H9 (cell line): Measurements from ENCODE around the gene SCRG1. TPM values are rescaled to one million over a fixed set of nuclear protein-coding genes. Genes with fewer than 3 reads are reported as not detected.

ENCODE experiments used
- DNase-seq: peaks from one replicate; pipeline ENCODE4 v3.0.0-alpha.2; 2017
- H2AFZ ChIP-seq: one replicate; pipeline ENCODE4 v1.6.1; 2013; ENCODE audit warnings: mild to moderate bottlenecking, low read length, control low read depth, moderate library complexity
- H2AK5ac ChIP-seq: 2 replicates; pipeline ENCODE4 v1.6.1; 2013; ENCODE audit warnings: low read length, control low read depth, mixed read lengths; ENCODE audit not compliant: insufficient read length
- H2BK120ac ChIP-seq: one replicate; pipeline ENCODE4 v1.6.1; 2013; ENCODE audit warnings: low read depth, mild to moderate bottlenecking, low read length, control low read depth, inconsistent platforms; ENCODE audit not compliant: poor library complexity, severe bottlenecking
- H2BK12ac ChIP-seq: 2 replicates; pipeline ENCODE4 v1.6.1; 2013; ENCODE audit warnings: low read length, control low read depth, mixed read lengths, low read depth; ENCODE audit not compliant: insufficient read length
- H2BK15ac ChIP-seq: 2 replicates; pipeline ENCODE4 v1.6.1; 2013; ENCODE audit warnings: low read depth, low read length, control low read depth
- H2BK20ac ChIP-seq: one replicate; pipeline ENCODE4 v1.6.1; 2013; ENCODE audit warnings: low read depth, mild to moderate bottlenecking, low read length, control low read depth, inconsistent platforms; ENCODE audit not compliant: poor library complexity, severe bottlenecking
- H2BK5ac ChIP-seq: 2 replicates; pipeline ENCODE4 v1.6.1; 2013; ENCODE audit warnings: low read length, control low read depth, mixed read lengths; ENCODE audit not compliant: insufficient read length
- H3K14ac ChIP-seq: 2 replicates; pipeline ENCODE4 v1.6.1; 2013; ENCODE audit warnings: low read length, control low read depth; ENCODE audit not compliant: insufficient read depth
- H3K18ac ChIP-seq: 2 replicates; pipeline ENCODE4 v1.6.1; 2013; ENCODE audit warnings: low read depth, mild to moderate bottlenecking, mixed read lengths, low read length, control low read depth; ENCODE audit not compliant: insufficient read length
- H3K23ac ChIP-seq: 2 replicates; pipeline ENCODE4 v1.6.1; 2013; ENCODE audit warnings: low read length, control low read depth, mixed read lengths, low read depth; ENCODE audit not compliant: insufficient read length
- H3K23me2 ChIP-seq: 2 replicates; pipeline ENCODE4 v1.6.1; 2013; ENCODE audit warnings: low read depth, mild to moderate bottlenecking, mixed read lengths, low read length, control low read depth; ENCODE audit not compliant: insufficient read length, poor library complexity, severe bottlenecking
- H3K27ac ChIP-seq: 2 replicates; pipeline ENCODE4 v1.5.1; 2013; ENCODE audit warnings: low read length, control low read depth, mixed read lengths, low read depth; ENCODE audit not compliant: insufficient read length
- H3K27me3 ChIP-seq: 2 replicates; pipeline ENCODE4 v1.6.1; 2013; ENCODE audit warnings: low read length, control low read depth, inconsistent platforms; ENCODE audit not compliant: insufficient read depth
- H3K4ac ChIP-seq: 2 replicates; pipeline ENCODE4 v1.6.1; 2013; ENCODE audit warnings: low read depth, mild to moderate bottlenecking, control low read depth, inconsistent platforms, low read length, moderate library complexity
- H3K4me1 ChIP-seq: 2 replicates; pipeline ENCODE4 v1.6.1; 2013; ENCODE audit warnings: low read length, control low read depth, inconsistent platforms; ENCODE audit not compliant: insufficient read depth
- H3K4me2 ChIP-seq: 2 replicates; pipeline ENCODE4 v1.6.1; 2013; ENCODE audit warnings: low read length, control low read depth, mixed read lengths; ENCODE audit not compliant: insufficient read length, insufficient read depth
- H3K56ac ChIP-seq: 2 replicates; pipeline ENCODE4 v1.6.1; 2013; ENCODE audit warnings: low read depth, mild to moderate bottlenecking, mixed read lengths, low read length, control low read depth; ENCODE audit not compliant: insufficient read length
- H3K79me1 ChIP-seq: 2 replicates; pipeline ENCODE4 v1.6.1; 2013; ENCODE audit warnings: low read depth, mild to moderate bottlenecking, moderate library complexity, low read length, control low read depth, inconsistent platforms; ENCODE audit not compliant: insufficient read depth, poor library complexity, severe bottlenecking
- H3K79me2 ChIP-seq: 2 replicates; pipeline ENCODE4 v1.6.1; 2013; ENCODE audit warnings: low read length, control low read depth, inconsistent platforms; ENCODE audit not compliant: insufficient read depth
- H3K9ac ChIP-seq: 2 replicates; pipeline ENCODE4 v1.6.1; 2013; ENCODE audit warnings: low read length, control low read depth, mixed read lengths; ENCODE audit not compliant: insufficient read length; ENCODE audit errors: extremely low read depth
- H3K9me3 ChIP-seq: one replicate; pipeline ENCODE4 v1.6.1; 2013; ENCODE audit warnings: low read depth, low read length, inconsistent platforms; ENCODE audit not compliant: control insufficient read depth
- H3T11ph ChIP-seq: one replicate; pipeline ENCODE4 v1.6.1; 2013; ENCODE audit warnings: mild to moderate bottlenecking, low read length, control low read depth, inconsistent platforms
- H4K20me1 ChIP-seq: one replicate; pipeline ENCODE4 v1.6.1; 2013; ENCODE audit not compliant: control insufficient read depth, insufficient read length, insufficient read depth
- H4K5ac ChIP-seq: 2 replicates; pipeline ENCODE4 v1.6.1; 2013; ENCODE audit warnings: low read depth, mild to moderate bottlenecking, mixed read lengths, low read length, control low read depth; ENCODE audit not compliant: insufficient read length
- H4K8ac ChIP-seq: replicated peaks from 2 replicates; pipeline ENCODE4 v1.6.1; 2013; ENCODE audit warnings: low read length, control low read depth, mixed read lengths, low read depth; ENCODE audit not compliant: insufficient read length
- H4K91ac ChIP-seq: 2 replicates; pipeline ENCODE4 v1.6.1; 2013; ENCODE audit warnings: low read depth, mild to moderate bottlenecking, moderate library complexity, mixed read lengths, low read length, control low read depth; ENCODE audit not compliant: insufficient read length
- H3K27ac Mint-ChIP-seq, 3 experiments: 2 replicates in 2 of 3; 3 replicates in 1 of 3; pipeline ENCODE4 v1.8.0; 2020 to 2021; ENCODE audit warnings: mixed read lengths in 3 of 3, mild to moderate bottlenecking in 1 of 3, moderate library complexity in 1 of 3
- H3K27me3 Mint-ChIP-seq: 2 replicates; pipeline ENCODE4 v1.8.0; 2021; ENCODE audit warnings: low read depth, mild to moderate bottlenecking, moderate library complexity, mixed read lengths
- H3K36me3 Mint-ChIP-seq, 3 experiments: 2 replicates in 2 of 3; 3 replicates in 1 of 3; pipeline ENCODE4 v1.8.0; 2020 to 2021; ENCODE audit warnings: low read depth in 3 of 3, mixed read lengths in 3 of 3; ENCODE audit not compliant: insufficient read depth in 1 of 3
- H3K4me1 Mint-ChIP-seq, 2 experiments: 2 replicates each; pipeline ENCODE4 v1.8.0; 2020; ENCODE audit warnings: mixed read lengths in 2 of 2
- H3K4me3 Mint-ChIP-seq, 2 experiments: 2 replicates in 1 of 2; 3 replicates in 1 of 2; pipeline ENCODE4 v1.8.0; 2020 to 2021; ENCODE audit warnings: mild to moderate bottlenecking in 2 of 2, mixed read lengths in 2 of 2, moderate library complexity in 1 of 2
- H3K9me3 Mint-ChIP-seq, 2 experiments: 2 replicates in 1 of 2; 3 replicates in 1 of 2; pipeline ENCODE4 v1.8.0; 2020; ENCODE audit warnings: mild to moderate bottlenecking in 2 of 2, mixed read lengths in 2 of 2, moderate library complexity in 1 of 2
- CTCF ChIP-seq: fragments of 200-600 bp; sonication (generic); conservative IDR thresholded peaks from 3 replicates; pipeline ENCODE4 v1.8.0; 2021; ENCODE audit warnings: antibody characterized with exemption, mild to moderate bottlenecking
- total RNA-seq: library from RNA; stranded (reverse); gene quantifications from 2 replicates; pipeline ENCODE4 v1.2.1, GENCODE V29; 2021

SCRG1 gene
- total RNA-seq, 1 experiment from 2014 or later = not detected

- H3K4me1 ChIP-seq = no peaks in the 10 kb centered on the region
- H3K27ac ChIP-seq = no peak overlapping the region
- H3K4me2 ChIP-seq = no peak overlapping the region
- H3K79me2 ChIP-seq = no peaks in the 10 kb centered on the region
- no peak overlapping the region for H2BK12ac ChIP-seq
- no peak overlapping the region for H2BK20ac ChIP-seq
- H3K4ac ChIP-seq = no peak overlapping the region
- H2AFZ ChIP-seq = no peak overlapping the region
- H3K4me1 Mint-ChIP-seq = no peaks in the 10 kb centered on the region
- no peaks in the 10 kb centered on the region for H4K20me1 ChIP-seq
- H3K9ac ChIP-seq = no peak overlapping the region
- H3K4me3 Mint-ChIP-seq = no peak overlapping the region
- H4K8ac ChIP-seq = no peak overlapping the region
- H2BK5ac ChIP-seq = no peak overlapping the region
- no peak overlapping the region for H3K27ac Mint-ChIP-seq
- no peak overlapping the region for H4K91ac ChIP-seq
- H3K23ac ChIP-seq = no peak overlapping the region
- H3K14ac ChIP-seq = no peak overlapping the region
- no peak overlapping the region for H2AK5ac ChIP-seq
- H3K18ac ChIP-seq = no peak overlapping the region
- no peak for TF ChIP-seq CTCF
- H3K36me3 Mint-ChIP-seq = no peaks in the 10 kb centered on the region
- H3K79me1 ChIP-seq = no peaks in the 10 kb centered on the region
- no peaks in the 10 kb centered on the region for H3K27me3 ChIP-seq
- H3K27me3 Mint-ChIP-seq = peaks cover 1% of the 10 kb centered on the region; the same call in 1 of the 2 replicates
- no peak overlapping the region for H3T11ph ChIP-seq
- H3K23me2 ChIP-seq = no peaks in the 10 kb centered on the region
- DNase-seq = no peak
- no peak overlapping the region for H4K5ac ChIP-seq
- H2BK15ac ChIP-seq = no peak overlapping the region
- no peaks in the 10 kb centered on the region for H3K9me3 Mint-ChIP-seq
- no peaks in the 10 kb centered on the region for H3K9me3 ChIP-seq
- no peak overlapping the region for H2BK120ac ChIP-seq
- H3K56ac ChIP-seq = no peak overlapping the region
Measured at GRCh38 chr4:173417833-173418232, 18.9 kb upstream of the SCRG1 start.
